ENCODE data around the gene SUPV3L1.

SUPV3L1 gene

GRCh38 chr10:69237528-69238159, 57.6 kb downstream of the SUPV3L1 start:
- TF ChIP-seq CTCF (IDR thresholded peaks at IDR 0.05; ENCODE audit: low read depth, low read length, missing control alignments), result peak; percentile 95
- no peak overlapping the region for H3K4me3 ChIP-seq (replicated peaks; ENCODE audit: low read depth, low read length)
- DNase-seq (ENCODE audit: extremely low read depth, low read depth), result peak; percentile 37

DNA sequence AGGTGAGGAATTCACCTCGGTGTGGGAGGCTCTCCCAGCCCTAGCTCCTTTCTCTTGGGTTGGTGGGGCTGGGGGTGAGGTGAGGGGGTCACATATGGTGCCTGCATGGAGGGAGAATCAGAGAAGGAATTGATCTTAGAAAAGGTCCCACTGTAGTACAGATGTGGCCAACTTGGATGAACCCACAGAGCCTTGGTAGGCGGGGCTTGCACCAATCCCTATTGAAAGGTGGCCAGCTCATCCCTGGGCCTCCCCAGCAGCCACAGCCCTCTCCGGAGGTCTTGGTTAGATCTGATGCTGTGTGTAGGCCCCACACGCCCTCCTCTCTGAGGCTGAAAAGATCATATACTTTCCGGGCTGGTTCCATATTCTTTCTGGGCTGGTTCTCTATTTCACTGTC, 59.1 kb downstream of the SUPV3L1 start:
- no peak for DNase-seq (ENCODE audit: extremely low read depth, low read depth)
- no peak overlapping the region for H3K4me3 ChIP-seq (replicated peaks; ENCODE audit: low read depth, low read length)
- TF ChIP-seq CTCF (IDR thresholded peaks at IDR 0.05; ENCODE audit: low read depth, low read length, missing control alignments), result no peak

DNA sequence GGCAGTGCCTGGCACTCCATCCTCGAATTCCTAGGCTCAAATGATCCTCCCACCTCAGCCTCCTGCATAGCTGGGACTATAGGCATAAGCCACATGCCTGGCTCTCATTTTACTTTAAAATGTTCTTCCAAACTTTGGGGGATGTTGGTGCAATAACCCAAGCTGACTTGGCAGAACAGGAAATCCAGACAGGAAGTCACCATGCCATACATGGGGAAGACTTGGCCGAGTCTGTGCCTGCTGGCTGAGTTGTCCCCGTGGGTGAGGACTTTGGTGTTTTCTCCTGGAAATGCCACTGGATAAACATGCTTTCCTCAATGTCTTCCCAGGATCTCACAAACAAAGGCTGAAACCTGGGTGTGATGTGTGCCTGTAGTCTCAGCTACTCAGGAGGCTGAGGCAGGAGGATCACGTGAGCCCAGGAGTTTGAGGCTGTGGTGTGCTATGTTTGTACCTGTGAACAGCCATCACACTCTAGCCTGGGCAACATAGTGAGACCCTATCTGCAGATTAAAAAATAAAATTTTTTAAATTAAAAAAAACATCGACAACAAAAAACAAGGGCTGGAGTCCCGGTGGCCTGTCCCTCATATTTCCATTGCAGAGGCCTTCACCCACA, 59.9 kb downstream of the SUPV3L1 start:
- no peak overlapping the region for H3K4me3 ChIP-seq (replicated peaks; ENCODE audit: low read depth, low read length)
- TF ChIP-seq CTCF (IDR thresholded peaks at IDR 0.05; ENCODE audit: low read depth, low read length, missing control alignments), result no peak
- DNase-seq (ENCODE audit: extremely low read depth, low read depth), result no peak

DNA sequence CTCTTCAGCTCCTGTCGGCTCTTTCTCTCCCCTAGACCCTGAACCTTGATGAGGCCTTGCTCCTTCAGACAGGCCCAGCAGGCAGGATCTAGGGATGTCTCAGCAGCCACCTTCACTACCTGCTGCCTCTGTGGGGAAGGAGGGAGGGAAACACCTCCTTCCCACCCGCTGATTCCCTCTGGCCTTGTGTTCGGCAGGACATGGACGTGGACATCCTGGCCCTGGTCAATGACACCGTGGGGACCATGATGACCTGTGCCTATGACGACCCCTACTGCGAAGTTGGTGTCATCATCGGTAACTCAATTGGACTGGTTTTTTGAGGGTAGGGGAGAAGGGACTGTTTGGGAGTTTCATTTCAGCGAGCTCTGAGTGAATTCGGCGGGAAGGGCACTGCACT, 60.4 kb downstream of the SUPV3L1 start:
- H3K4me3 ChIP-seq (replicated peaks; ENCODE audit: low read depth, low read length), result no peak overlapping the region
- DNase-seq (ENCODE audit: extremely low read depth, low read depth), result no peak
- no peak for TF ChIP-seq CTCF (IDR thresholded peaks at IDR 0.05; ENCODE audit: low read depth, low read length, missing control alignments)

DNA sequence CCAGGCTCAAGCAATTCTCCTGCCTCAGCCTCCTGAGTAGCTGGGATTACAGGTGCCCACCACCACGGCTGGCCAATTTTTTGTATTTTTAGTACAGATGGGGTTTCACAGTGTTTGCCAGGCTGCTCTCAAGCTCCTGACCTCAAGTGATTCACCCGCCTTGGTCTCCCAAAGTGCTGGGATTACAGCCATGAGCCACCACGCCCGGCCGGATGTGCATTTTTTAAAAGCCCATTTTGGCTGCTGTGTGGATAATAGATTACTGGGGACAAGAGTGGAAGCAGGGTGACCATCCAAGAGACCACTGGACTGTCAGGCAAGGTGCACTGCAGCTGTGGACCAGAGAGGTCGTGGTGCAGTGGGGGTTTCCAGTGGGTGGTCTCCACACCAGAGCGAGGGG, 61.5 kb downstream of the SUPV3L1 start:
- no peak overlapping the region for H3K4me3 ChIP-seq (replicated peaks; ENCODE audit: low read depth, low read length)
- TF ChIP-seq CTCF (IDR thresholded peaks at IDR 0.05; ENCODE audit: low read depth, low read length, missing control alignments), result no peak
- DNase-seq (ENCODE audit: extremely low read depth, low read depth), result no peak

GRCh38 chr10:69242040-69242851, 62.2 kb downstream of the SUPV3L1 start:
- no peak for DNase-seq (ENCODE audit: extremely low read depth, low read depth)
- H3K4me3 ChIP-seq (replicated peaks; ENCODE audit: low read depth, low read length), result no peak overlapping the region
- TF ChIP-seq CTCF (IDR thresholded peaks at IDR 0.05; ENCODE audit: low read depth, low read length, missing control alignments), result no peak
